NCI-H2171 treated with DMSO at 0.1 percent for 48 hours (cell line): ENCODE data around the gene USP46.
A peak's percentile ranks its signal among the peaks of the same experiment; 100 is the strongest.

Experiments used
- DNase-seq: peaks from one replicate; lab custom pipeline; 2025; lab: John Stamatoyannopoulos, UW

Gene USP46

DNA sequence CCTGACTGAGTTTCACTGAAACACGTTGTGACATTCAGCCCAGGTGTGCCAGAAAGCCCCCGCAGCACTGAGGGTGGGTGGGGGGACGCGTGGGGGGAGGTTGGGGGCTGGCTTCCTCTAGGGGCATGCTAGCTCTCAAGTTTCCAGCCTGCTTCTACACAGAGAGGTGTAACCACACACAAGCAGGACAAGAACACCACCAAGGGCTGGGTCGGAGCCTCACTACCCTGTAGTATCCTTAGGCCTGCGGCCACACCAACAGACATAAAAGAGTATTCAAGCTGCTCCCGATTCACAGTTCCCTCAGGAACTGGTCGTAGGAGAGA, 1.8 kb downstream of the USP46 start:
- no peak for DNase-seq

- DNase-seq: no peak
Observed at GRCh38 chr4:52655506-52655905, 3.6 kb downstream of the USP46 start.

- DNase-seq: no peak
Observed at GRCh38 chr4:52651996-52652672, 7.0 kb downstream of the USP46 start.

DNA sequence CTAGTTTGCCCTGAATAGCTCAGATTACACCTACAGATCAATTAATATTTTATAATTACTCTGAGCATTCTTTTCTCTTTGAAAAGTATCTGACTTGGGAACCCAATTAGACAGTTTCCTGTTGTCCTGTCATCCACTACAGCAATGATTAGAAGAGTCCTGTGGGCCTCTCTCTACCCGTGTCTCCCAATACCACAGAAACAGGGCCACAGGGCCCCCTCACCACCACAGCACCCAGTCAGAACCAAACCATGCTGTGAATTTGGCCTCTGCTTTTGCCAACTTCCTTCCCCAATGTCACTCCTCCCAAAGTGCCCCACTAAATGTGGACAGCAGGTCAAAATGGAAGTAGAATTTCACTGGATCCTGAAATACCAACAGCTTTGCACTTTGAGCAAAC, 10.3 kb downstream of the USP46 start:
- DNase-seq: no peak

- no peak for DNase-seq
Observed at GRCh38 chr4:52646741-52647140, 12.4 kb downstream of the USP46 start.

- no peak for DNase-seq
Observed at GRCh38 chr4:52646096-52646495, 13.0 kb downstream of the USP46 start.

- DNase-seq: no peak
Observed at GRCh38 chr4:52645300-52645699, 13.8 kb downstream of the USP46 start.

DNA sequence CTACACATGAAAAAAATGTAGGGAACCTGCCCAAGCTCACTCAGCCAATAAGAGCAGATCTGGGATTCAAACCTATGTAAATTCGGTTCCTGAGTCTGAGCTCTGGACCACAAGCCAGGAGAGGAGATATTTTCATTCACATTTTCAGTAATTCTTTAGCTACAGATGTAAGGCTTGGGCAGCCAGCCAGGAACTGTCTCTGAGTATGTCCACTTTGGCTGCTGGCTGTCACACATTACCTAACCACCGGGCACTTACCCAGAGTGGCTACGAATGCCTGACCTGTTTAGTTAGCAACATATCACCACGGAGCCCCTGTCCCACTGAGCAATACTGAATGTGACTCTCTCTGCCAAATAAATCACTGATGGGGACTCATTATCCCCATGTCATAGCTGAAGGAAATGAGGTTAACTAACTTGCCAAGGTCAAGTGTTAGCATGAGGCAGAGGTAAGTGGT, 15.3 kb downstream of the USP46 start:
- no peak for DNase-seq

DNA sequence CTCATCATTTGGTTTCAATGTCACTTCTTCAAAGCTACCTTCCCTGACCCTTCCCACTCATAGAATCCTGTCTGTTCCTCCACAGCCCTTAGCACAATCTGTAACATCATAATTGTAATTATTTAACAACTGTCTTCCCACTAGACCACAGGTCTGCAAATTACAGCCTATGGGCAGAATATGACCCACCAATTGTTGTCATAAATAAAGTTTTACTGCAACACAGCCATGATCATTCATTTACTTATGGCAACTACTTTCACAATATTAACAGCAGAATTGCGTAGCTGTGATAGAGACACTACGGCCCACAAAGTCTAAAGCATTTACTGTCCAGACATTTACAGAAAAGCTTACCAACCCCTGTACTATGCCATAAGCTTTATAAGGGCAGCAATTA, 15.9 kb downstream of the USP46 start:
- no peak for DNase-seq

DNA sequence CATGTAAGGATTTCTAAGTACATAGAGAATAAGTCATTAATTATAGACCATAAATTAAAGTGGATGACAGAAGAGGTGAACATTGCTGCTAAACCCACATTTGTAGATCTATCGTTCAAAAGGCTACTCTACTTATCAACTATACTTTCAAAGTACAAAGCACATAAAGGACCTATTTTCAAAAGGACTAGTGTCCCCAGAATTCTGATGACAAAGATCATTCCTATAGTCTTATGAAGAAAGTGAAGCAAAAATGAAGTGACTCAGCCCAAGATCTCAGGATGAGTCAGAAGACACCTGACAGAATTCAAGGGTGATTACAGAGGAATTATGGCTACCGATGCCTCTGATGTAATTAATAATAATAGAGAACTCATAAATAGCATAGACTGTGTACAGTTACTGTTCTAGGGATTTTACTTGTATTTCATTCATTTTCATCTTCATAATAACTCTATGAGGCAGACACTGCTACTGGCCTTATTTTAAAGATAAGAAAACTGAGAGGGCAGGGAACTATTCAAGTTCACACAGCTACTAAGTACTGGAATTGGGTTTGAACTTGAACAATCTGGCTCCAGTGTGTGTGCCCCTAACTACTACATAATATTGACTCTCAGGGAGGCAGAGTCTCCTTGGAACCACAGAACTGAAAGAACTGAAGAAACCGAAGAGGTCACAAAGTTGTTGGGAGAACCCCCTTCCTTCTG, 17.1 kb downstream of the USP46 start:
- DNase-seq: no peak

GRCh38 chr4:52640808-52641565, 18.1 kb downstream of the USP46 start:
- DNase-seq: peak; percentile 9

DNA sequence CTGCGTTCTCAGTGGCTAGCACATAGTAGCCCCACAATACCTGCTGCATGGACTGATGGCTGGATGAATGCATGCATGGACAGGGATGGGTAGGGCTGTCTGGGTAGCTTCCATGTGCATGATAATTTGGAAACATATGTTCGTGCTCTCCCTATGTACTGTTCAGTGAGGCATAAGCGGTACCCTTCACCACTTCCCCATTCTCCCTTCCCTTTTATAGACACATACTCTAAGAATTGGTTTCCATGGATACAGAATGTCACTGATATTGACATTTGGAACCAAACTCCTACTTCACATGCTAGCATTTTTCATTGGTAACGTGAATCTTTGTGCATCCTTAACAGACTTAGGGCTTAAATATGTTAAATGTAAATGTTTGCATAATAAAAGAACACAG, 20.4 kb downstream of the USP46 start:
- no peak for DNase-seq

DNA sequence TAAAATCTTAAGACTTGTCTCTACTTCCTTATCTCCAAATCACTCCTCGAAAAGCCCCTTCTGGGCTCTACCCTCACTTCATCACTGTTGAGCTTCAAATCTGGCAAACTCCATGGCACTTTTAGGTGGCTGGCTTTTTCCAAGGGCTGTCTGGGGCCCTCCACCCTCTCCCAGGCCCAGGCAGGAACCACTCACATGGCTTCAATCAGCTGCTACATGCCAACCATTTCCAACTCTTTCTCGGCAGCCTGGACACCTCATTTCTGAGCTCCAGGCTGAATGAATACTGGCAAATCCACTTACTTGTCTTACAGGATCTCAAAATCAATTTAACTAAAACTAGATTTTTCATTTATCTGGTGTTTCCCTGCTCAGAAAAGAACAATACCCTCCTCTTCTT, 22.0 kb downstream of the USP46 start:
- DNase-seq: no peak

- DNase-seq: no peak
Observed at GRCh38 chr4:52635560-52635959, 23.5 kb downstream of the USP46 start.

DNA sequence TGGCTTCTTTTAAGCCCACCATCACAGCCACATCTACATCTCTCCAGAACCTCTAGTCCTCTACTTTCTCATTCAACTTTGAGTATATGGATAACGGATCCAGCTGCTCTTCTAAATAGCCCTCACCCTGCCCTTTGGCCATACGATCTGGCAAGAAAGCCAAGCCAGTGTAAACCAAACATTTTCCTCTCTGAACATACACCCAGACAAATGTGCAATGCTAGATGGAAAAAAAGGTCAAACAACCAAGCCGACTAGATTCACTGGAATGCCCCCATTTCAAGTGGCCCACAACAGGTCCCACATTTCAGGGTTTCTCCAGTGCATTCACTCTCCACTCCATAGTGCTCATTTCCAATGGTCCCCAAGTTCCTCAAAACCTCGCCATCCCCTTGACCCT, 24.0 kb downstream of the USP46 start:
- DNase-seq: no peak

DNA sequence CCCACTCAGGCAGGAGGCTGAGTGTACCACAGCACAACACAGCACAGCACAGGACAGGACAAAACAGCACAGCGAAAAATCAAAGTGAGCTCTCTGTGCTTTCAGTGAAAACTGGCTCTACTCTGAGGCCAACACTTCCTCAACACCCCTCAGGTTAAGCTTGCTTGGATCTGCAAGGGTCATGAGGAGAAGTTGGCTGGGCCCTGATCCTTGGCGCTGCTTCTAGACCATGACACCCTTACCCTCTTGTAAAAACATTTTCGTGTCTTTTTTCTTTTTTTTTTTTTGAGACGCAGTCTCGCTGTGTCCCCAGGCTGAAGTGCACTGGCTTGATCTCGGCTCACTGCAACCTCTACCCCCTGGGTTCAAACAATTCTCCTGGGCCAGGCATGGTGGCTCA, 25.3 kb downstream of the USP46 start:
- no peak for DNase-seq

- DNase-seq: no peak
Observed at GRCh38 chr4:52628974-52629373, 30.1 kb downstream of the USP46 start.

- no peak for DNase-seq
Observed at GRCh38 chr4:52628543-52628942, 30.6 kb downstream of the USP46 start.

GRCh38 chr4:52627876-52628275, 31.2 kb downstream of the USP46 start:
- no peak for DNase-seq

GRCh38 chr4:52625216-52625615, 33.9 kb downstream of the USP46 start:
- no peak for DNase-seq

DNA sequence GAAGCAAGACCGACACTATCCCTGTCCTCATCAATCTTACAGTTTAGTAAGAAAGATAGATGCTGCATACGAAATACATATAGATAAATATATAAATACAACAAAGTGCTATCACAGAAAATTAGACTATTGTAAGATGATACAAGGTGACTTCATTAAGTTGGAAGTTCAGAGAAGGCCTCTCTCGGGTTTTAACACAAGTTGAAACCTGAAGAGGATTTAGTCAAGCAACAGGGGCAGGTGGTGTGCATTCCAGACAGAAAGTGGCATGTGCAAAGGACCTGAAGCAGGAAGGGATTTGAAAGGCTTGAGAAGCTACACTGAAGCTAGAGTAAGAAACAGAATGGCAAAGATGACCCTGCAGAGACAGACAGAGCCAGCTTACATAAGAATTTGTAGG, 36.5 kb downstream of the USP46 start:
- no peak for DNase-seq

GRCh38 chr4:52621567-52621966, 37.5 kb downstream of the USP46 start:
- DNase-seq: no peak

GRCh38 chr4:52619591-52619931, 39.5 kb downstream of the USP46 start:
- DNase-seq: no peak
